Neural cell (in vitro differentiated cells): ENCODE results near the gene LMBRD2. TPM values are rescaled to one million over a fixed set of nuclear protein-coding genes. Genes with fewer than 3 reads are reported as not detected.

Source experiments
- H2AFZ ChIP-seq: fragments of 200-600, 300-800 bp; sonication (generic), shearing (Covaris generic); 2 replicates; pipeline ENCODE4 v1.6.0; 2014; ENCODE audit warnings: low read depth, mild to moderate bottlenecking, antibody characterized with exemption, low read length, moderate library complexity
- H3F3A ChIP-seq: fragments of 200-600 bp; shearing (Covaris generic); 2 replicates; pipeline ENCODE4 v1.6.1; 2016; ENCODE audit warnings: mild to moderate bottlenecking, moderate library complexity, mixed read lengths, antibody characterized with exemption, low read length; ENCODE audit not compliant: insufficient read depth, poor library complexity, severe bottlenecking
- H3K27ac ChIP-seq: fragments of 200-600, 300-800 bp; sonication (generic), shearing (Covaris generic); 2 replicates; pipeline ENCODE4 v1.5.1; 2014; ENCODE audit warnings: mild to moderate bottlenecking, low read length, moderate library complexity
- H3K27me3 ChIP-seq: fragments of 300-800, 200-600 bp; sonication (generic), shearing (Covaris generic); 2 replicates; pipeline ENCODE4 v1.6.0; 2014; ENCODE audit warnings: mild to moderate bottlenecking, low read depth, low read length, moderate library complexity; ENCODE audit not compliant: insufficient read depth
- H3K36me3 ChIP-seq: fragments of 300-800, 200-600 bp; sonication (generic), shearing (Covaris generic); 2 replicates; pipeline ENCODE4 v1.5.1; 2014; ENCODE audit warnings: mild to moderate bottlenecking, antibody characterized with exemption, low read length, moderate library complexity; ENCODE audit not compliant: insufficient read depth
- H3K4me2 ChIP-seq: fragments of 300-800, 200-600 bp; sonication (generic), shearing (Covaris generic); 2 replicates; pipeline ENCODE4 v1.6.0; 2014; ENCODE audit warnings: mild to moderate bottlenecking, low read length
- H3K4me3 ChIP-seq: fragments of 300-800, 200-600 bp; sonication (generic), shearing (Covaris generic); 2 replicates; pipeline ENCODE4 v1.5.1; 2014; ENCODE audit warnings: mild to moderate bottlenecking, low read length, moderate library complexity
- H3K79me2 ChIP-seq: fragments of 200-600 bp; shearing (Covaris generic); replicated peaks from 2 replicates; pipeline ENCODE4 v1.6.0; 2014; ENCODE audit warnings: mild to moderate bottlenecking, low read length, moderate library complexity; ENCODE audit not compliant: insufficient read depth
- H3K9ac ChIP-seq: fragments of 300-800, 200-600 bp; sonication (generic), shearing (Covaris generic); 2 replicates; pipeline ENCODE4 v1.6.1; 2016; ENCODE audit warnings: mild to moderate bottlenecking, low read length, mixed read lengths
- H3K9me2 ChIP-seq: fragments of 200-600 bp; shearing (Covaris generic); 2 replicates; pipeline ENCODE4 v1.6.1; 2016; ENCODE audit warnings: mild to moderate bottlenecking, low read length, mixed read lengths; ENCODE audit not compliant: insufficient read depth
- H3K9me3 ChIP-seq: fragments of 200-600, 300-800 bp; sonication (generic), shearing (Covaris generic); 2 replicates; pipeline ENCODE4 v1.6.1; 2016; ENCODE audit warnings: mild to moderate bottlenecking, mixed run types, low read length, moderate library complexity, mixed read lengths
- H4K20me1 ChIP-seq: fragments of 200-600 bp; shearing (Covaris generic); 2 replicates; pipeline ENCODE4 v1.6.1; 2016; ENCODE audit warnings: mild to moderate bottlenecking, mixed run types; ENCODE audit not compliant: insufficient read depth
- EP300 ChIP-seq: fragments of 450-650 bp; conservative IDR thresholded peaks from 2 replicates; pipeline ENCODE4 v1.6.1; 2014; ENCODE audit warnings: antibody characterized with exemption, mild to moderate bottlenecking, moderate library complexity; ENCODE audit not compliant: poor library complexity, severe bottlenecking
- EZH2 ChIP-seq: fragments of 200-600, 300-800 bp; shearing (Covaris generic), sonication (generic); IDR thresholded peaks from 2 replicates; pipeline ENCODE4 v1.6.1; 2014; ENCODE audit warnings: antibody characterized with exemption, low read length, borderline replicate concordance, mild to moderate bottlenecking; ENCODE audit not compliant: insufficient read depth, poor library complexity, severe bottlenecking
- MXI1 ChIP-seq: fragments of 450-650 bp; conservative IDR thresholded peaks from 2 replicates; pipeline ENCODE4 v1.6.1; 2014; ENCODE audit warnings: antibody characterized with exemption, mild to moderate bottlenecking; ENCODE audit not compliant: poor library complexity, severe bottlenecking
- POLR2AphosphoS5 ChIP-seq: IDR thresholded peaks from 2 replicates; pipeline ENCODE4 v1.6.1; 2012
- SMC3 ChIP-seq: fragments of 450-650 bp; conservative IDR thresholded peaks from 2 replicates; pipeline ENCODE4 v1.6.1; 2014; ENCODE audit warnings: antibody characterized with exemption, mild to moderate bottlenecking, moderate library complexity; ENCODE audit not compliant: poor library complexity
- TAF1 ChIP-seq: IDR thresholded peaks from 2 replicates; pipeline ENCODE4 v1.6.1; 2012; ENCODE audit warnings: low read depth
- polyA plus RNA-seq: library from polyadenylated mRNA; depleted of rRNA; stranded (reverse); fragments of >200 nt; gene quantifications from 2 replicates; pipeline ENCODE4 v1.2.3, GENCODE V29; 2014
- TF ChIP-seq, protein P1 (sequence below): fragments of 450-650 bp; IDR thresholded peaks from 2 replicates; pipeline ENCODE4 v1.5.1; 2014; ENCODE audit warnings: antibody characterized with exemption, mild to moderate bottlenecking, moderate library complexity; ENCODE audit not compliant: poor library complexity, severe bottlenecking
- TF ChIP-seq, protein P2 (sequence below): IDR thresholded peaks from 2 replicates; pipeline ENCODE4 v1.6.1; 2012; ENCODE audit warnings: borderline replicate concordance

Gene LMBRD2
- polyA plus RNA-seq, 1 donor from 2014 or later: 25.7 TPM

DNA sequence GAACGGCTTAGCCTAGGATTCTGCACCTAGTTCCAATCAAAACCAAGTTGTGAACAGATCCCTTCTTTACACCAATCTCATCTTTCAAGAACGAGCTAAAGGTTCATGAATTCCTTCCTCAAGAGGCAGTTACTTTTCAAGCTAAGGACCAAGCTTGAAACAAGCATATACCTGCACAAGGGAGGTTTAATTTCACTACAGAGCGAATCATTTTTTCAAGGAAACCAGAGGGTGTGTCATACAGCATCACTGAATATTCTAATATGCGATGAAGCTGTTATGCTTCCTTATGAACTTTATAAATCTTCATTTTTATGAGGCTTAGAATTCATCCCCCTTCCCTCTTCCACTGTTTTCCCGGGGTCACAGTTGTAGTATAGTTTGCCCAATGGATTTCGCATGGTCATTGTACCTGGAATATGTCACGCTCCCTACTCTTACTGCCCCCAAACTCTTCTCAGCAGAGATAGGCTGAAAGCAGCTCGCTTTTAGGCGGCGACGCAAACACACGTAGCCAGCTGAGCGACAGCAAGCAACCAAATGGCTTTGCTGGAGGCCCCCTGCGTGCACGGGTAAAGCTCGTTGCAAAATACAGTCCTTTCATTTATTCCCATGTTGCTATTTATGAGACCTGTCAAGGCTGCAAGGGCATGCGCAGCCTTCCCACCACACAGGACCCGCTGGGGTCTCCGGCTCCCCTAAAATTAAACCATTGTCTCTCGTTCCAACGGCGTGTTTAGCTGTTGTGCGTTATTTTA lies 832 bp downstream of the LMBRD2 start:
- H3K27me3 ChIP-seq: no peaks in the 10 kb centered on the region
- TF ChIP-seq POLR2AphosphoS5 (peak; percentile 72), EZH2 (no peak), TAF1 (peak; percentile 2), MXI1 (peak; percentile 70)
- peak overlapping the region; percentile 88 for H3K9ac ChIP-seq
- H2AFZ ChIP-seq: peak overlapping the region; percentile 73
- no peaks in the 10 kb centered on the region for H3K36me3 ChIP-seq
- H3K9me3 ChIP-seq: no peaks in the 10 kb centered on the region
- peak overlapping the region; percentile 89 for H3K27ac ChIP-seq
- peaks cover 42% of the 10 kb centered on the region for H3K79me2 ChIP-seq
- H3K4me3 ChIP-seq: peak overlapping the region; percentile 76
- no peaks in the 10 kb centered on the region for H3K9me2 ChIP-seq
- peak overlapping the region; percentile 85 for H3K4me2 ChIP-seq
- H3F3A ChIP-seq: no peaks in the 10 kb centered on the region
- H4K20me1 ChIP-seq: no peaks in the 10 kb centered on the region

DNA sequence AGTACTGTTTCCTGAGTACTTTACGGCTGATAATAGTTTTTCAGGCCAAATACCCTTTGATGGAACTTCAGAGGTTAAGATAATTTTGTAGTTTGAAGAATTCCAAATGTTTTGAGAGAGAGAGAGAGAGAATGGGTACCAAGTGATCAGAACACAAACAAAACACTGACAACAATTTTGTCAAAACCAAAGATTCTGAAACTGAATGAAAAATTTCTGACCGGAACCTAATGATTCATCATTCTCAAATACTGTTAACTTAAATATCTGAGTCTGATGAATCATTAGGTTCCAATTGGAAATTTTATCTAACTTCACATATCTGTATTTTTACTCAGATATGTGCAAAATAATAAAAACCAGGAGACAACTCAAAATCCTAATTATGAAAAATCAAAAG lies 4.0 kb downstream of the LMBRD2 start:
- Histone ChIP-seq H3K9me2 (no peaks in the 10 kb centered on the region), H4K20me1 (no peaks in the 10 kb centered on the region)
- TF ChIP-seq EP300 (no peak), EZH2 (no peak), TAF1 (no peak), POLR2AphosphoS5 (no peak)
- TF ChIP-seq, protein P1, sequence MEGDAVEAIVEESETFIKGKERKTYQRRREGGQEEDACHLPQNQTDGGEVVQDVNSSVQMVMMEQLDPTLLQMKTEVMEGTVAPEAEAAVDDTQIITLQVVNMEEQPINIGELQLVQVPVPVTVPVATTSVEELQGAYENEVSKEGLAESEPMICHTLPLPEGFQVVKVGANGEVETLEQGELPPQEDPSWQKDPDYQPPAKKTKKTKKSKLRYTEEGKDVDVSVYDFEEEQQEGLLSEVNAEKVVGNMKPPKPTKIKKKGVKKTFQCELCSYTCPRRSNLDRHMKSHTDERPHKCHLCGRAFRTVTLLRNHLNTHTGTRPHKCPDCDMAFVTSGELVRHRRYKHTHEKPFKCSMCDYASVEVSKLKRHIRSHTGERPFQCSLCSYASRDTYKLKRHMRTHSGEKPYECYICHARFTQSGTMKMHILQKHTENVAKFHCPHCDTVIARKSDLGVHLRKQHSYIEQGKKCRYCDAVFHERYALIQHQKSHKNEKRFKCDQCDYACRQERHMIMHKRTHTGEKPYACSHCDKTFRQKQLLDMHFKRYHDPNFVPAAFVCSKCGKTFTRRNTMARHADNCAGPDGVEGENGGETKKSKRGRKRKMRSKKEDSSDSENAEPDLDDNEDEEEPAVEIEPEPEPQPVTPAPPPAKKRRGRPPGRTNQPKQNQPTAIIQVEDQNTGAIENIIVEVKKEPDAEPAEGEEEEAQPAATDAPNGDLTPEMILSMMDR: no peak

DNA sequence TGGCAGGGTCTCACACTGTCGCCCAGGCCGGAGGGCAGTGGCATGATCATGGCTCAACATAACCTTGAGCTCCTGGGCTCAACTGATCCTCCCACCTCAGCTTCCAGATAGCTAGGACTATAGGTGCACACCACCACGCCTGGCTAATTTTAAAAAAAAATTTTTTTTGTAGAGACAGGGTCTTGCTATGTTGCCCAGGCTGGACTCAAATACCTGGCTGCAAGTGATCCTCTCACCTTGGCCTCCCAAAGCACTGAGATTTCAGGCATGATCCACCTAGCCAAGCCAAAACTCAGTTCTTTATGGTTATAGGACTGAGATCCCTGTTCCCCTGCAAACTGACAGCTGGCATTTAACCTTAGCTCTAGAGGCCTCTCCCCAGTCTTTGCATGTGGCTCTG lies 5.3 kb downstream of the LMBRD2 start:
- H3K27ac ChIP-seq: no peak overlapping the region
- no peak overlapping the region for H2AFZ ChIP-seq
- no peak overlapping the region for H3K9ac ChIP-seq
- H3K4me2 ChIP-seq: no peak overlapping the region
- H3K9me3 ChIP-seq: no peaks in the 10 kb centered on the region
- H3K36me3 ChIP-seq: no peaks in the 10 kb centered on the region
- no peak for TF ChIP-seq POLR2AphosphoS5
- TF ChIP-seq, protein P2, sequence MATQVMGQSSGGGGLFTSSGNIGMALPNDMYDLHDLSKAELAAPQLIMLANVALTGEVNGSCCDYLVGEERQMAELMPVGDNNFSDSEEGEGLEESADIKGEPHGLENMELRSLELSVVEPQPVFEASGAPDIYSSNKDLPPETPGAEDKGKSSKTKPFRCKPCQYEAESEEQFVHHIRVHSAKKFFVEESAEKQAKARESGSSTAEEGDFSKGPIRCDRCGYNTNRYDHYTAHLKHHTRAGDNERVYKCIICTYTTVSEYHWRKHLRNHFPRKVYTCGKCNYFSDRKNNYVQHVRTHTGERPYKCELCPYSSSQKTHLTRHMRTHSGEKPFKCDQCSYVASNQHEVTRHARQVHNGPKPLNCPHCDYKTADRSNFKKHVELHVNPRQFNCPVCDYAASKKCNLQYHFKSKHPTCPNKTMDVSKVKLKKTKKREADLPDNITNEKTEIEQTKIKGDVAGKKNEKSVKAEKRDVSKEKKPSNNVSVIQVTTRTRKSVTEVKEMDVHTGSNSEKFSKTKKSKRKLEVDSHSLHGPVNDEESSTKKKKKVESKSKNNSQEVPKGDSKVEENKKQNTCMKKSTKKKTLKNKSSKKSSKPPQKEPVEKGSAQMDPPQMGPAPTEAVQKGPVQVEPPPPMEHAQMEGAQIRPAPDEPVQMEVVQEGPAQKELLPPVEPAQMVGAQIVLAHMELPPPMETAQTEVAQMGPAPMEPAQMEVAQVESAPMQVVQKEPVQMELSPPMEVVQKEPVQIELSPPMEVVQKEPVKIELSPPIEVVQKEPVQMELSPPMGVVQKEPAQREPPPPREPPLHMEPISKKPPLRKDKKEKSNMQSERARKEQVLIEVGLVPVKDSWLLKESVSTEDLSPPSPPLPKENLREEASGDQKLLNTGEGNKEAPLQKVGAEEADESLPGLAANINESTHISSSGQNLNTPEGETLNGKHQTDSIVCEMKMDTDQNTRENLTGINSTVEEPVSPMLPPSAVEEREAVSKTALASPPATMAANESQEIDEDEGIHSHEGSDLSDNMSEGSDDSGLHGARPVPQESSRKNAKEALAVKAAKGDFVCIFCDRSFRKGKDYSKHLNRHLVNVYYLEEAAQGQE: no peak
- no peak for TF ChIP-seq MXI1
- TF ChIP-seq TAF1: no peak
- TF ChIP-seq SMC3: no peak
- H4K20me1 ChIP-seq: no peaks in the 10 kb centered on the region
- H3K9me2 ChIP-seq: no peaks in the 10 kb centered on the region
- peaks cover 19% of the 10 kb centered on the region for H3K79me2 ChIP-seq
- no peaks in the 10 kb centered on the region for H3K27me3 ChIP-seq
- H3K4me3 ChIP-seq: no peak overlapping the region
- no peaks in the 10 kb centered on the region for H3F3A ChIP-seq

More for the DNA sequence above, 4.0 kb downstream of the LMBRD2 start:
- H3K27me3 ChIP-seq: no peaks in the 10 kb centered on the region
- H3K4me3 ChIP-seq: no peak overlapping the region
- H3K4me2 ChIP-seq: no peak overlapping the region
- H2AFZ ChIP-seq: no peak overlapping the region
- peaks cover 19% of the 10 kb centered on the region for H3K79me2 ChIP-seq
- no peaks in the 10 kb centered on the region for H3K9me3 ChIP-seq
- no peaks in the 10 kb centered on the region for H3F3A ChIP-seq
- H3K36me3 ChIP-seq: no peaks in the 10 kb centered on the region
- H3K27ac ChIP-seq: no peak overlapping the region
- no peak overlapping the region for H3K9ac ChIP-seq
